Lung (tissue), 12 donors: ENCODE results near the gene NEAT1. TPM values are rescaled to one million over a fixed set of nuclear protein-coding genes. Genes with fewer than 3 reads are reported as not detected.
A peak's percentile ranks its signal among the peaks of the same experiment; 100 is the strongest.

Experiments used
- ATAC-seq: fragments of 200-7000 bp; cut with Tn5 transposase; one replicate; pipeline ENCODE4 v1.9.1; 2020; ENCODE audit warnings: moderate number of reproducible peaks; ENCODE audit not compliant: insufficient read depth, low FRiP score
- DNase-seq, 3 donors: peaks; one replicate each; pipeline ENCODE4 v3.0.0-alpha.2; 2013 to 2017
- H3K27ac ChIP-seq, 2 donors: one replicate each; pipeline ENCODE4 v1.5.1; 2013; ENCODE audit warnings: mild to moderate bottlenecking in 2 of 2, moderate library complexity in 2 of 2, control low read depth in 1 of 2, inconsistent platforms in 1 of 2, low read depth in 1 of 2, low read length in 1 of 2
- H3K27me3 ChIP-seq, 3 donors: one replicate each; pipeline ENCODE4 v1.5.1; 2013; ENCODE audit warnings: low read length in 2 of 3; ENCODE audit not compliant: control insufficient read depth in 3 of 3, insufficient read depth in 3 of 3
- H3K36me3 ChIP-seq, 4 donors: one replicate each; pipeline ENCODE4 v1.5.1; 2013; ENCODE audit warnings: low read length in 4 of 4, mild to moderate bottlenecking in 1 of 4, moderate library complexity in 1 of 4; ENCODE audit not compliant: control insufficient read depth in 4 of 4, insufficient read depth in 4 of 4
- H3K4me1 ChIP-seq, 5 donors: one replicate each; pipeline ENCODE4 v1.5.1; 2013; ENCODE audit warnings: low read length in 5 of 5, mild to moderate bottlenecking in 2 of 5, moderate library complexity in 1 of 5; ENCODE audit not compliant: control insufficient read depth in 5 of 5, insufficient read depth in 5 of 5
- H3K4me3 ChIP-seq: one replicate; pipeline ENCODE4 v1.5.1; 2013; ENCODE audit warnings: mild to moderate bottlenecking, control low read depth, moderate library complexity
- H3K9ac ChIP-seq, 2 donors: one replicate each; pipeline ENCODE4 v1.5.1; 2013; ENCODE audit warnings: low read length in 2 of 2, control low read depth in 1 of 2; ENCODE audit not compliant: insufficient read depth in 1 of 2
- H3K9me3 ChIP-seq, 4 donors: one replicate each; pipeline ENCODE4 v1.5.1; 2013; ENCODE audit warnings: low read length in 3 of 4, mild to moderate bottlenecking in 1 of 4, moderate library complexity in 1 of 4; ENCODE audit not compliant: control insufficient read depth in 4 of 4, insufficient read depth in 3 of 4
- CTCF ChIP-seq: IDR thresholded peaks from 2 replicates; pipeline ENCODE4 v1.5.1; 2012; ENCODE audit warnings: mild to moderate bottlenecking; ENCODE audit errors: control extremely low read depth, extremely low read depth
- WGBS, 2 donors: extraction: QIAGEN DNeasy Blood & Tissue Kit; methylation state at CpG; one replicate each; pipeline ENCODE4 v1.1.7; 2013; 5-methylcytosine and 5-hydroxymethylcytosine counted together
- polyA plus RNA-seq, 2 donors: library from polyadenylated mRNA; stranded (reverse); fragments of 200-250 nt; gene quantifications; one replicate each; pipeline ENCODE4 v1.2.1, GENCODE V29; 2013
- total RNA-seq, 2 donors: library from RNA; depleted of rRNA in 1 of 2; stranded (reverse); fragments of >200 nt in 1 of 2; gene quantifications; one replicate each; pipeline ENCODE4 v1.2.1, GENCODE V29; 2014 to 2021
- donor health status: control.
- donor health status: control.
- donor health status: Bipolar disorder and iron deficiency.
- donor health status: healthy.
- donor health status: DM: yes; HTN: yes; CAD: no.

The NEAT1 gene
- total and polyA plus RNA-seq, 4 donors: 481 to 1,176 (median 715) TPM

DNA sequence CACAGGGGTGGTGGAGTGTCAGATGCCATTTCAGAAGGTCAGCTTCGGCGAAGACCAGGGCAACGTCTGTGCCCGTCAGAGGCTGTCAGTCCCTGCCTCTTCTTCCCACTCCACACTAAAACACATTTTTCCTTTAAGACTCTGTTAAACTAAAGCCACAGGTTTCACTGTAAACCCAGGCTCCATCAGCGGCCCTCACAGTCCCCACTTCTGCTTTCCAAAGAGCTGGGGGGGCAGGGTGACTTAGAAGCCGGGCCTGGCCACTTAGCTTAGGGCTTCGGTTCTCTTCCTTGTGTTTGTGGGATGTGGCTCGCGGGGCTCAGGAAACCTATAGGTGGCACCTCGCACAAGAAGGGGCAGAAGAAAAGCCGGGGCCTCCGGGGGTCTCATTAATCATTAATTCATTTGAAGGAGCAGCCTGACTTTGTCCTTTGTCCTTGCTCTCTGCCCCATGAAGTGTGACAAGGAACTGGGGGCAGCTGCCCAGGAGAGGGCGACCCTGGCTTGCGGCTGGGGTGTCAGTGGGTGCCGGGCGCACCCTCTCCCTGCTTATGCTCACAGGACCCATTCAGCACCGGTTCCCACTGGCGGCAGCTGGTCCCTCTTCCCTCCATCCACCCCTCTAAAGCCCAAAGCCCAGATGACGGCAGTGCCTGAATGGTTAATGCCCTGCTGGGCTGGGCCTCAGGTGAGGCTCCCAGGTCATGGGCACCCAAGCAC, 44.2 kb upstream of the NEAT1 start:
- H3K4me3 ChIP-seq: no peak overlapping the region
- H3K27ac ChIP-seq: no peak overlapping the region
- DNase-seq (peak in 1 of 3 donors; percentile 53), ATAC-seq (no peak)
- no peaks in the 10 kb centered on the region for H3K36me3 ChIP-seq
- 53 to 71% methylated on average over 19 of the region's 19 CpGs for WGBS, 2 donors
- no peaks in the 10 kb centered on the region for H3K27me3 ChIP-seq
- no peak overlapping the region for H3K9ac ChIP-seq
- peaks cover 0 to 21% (median 9%) of the 10 kb centered on the region in 5 donors for H3K4me1 ChIP-seq
- no peak for TF ChIP-seq CTCF
- H3K9me3 ChIP-seq: no peaks in the 10 kb centered on the region

DNA sequence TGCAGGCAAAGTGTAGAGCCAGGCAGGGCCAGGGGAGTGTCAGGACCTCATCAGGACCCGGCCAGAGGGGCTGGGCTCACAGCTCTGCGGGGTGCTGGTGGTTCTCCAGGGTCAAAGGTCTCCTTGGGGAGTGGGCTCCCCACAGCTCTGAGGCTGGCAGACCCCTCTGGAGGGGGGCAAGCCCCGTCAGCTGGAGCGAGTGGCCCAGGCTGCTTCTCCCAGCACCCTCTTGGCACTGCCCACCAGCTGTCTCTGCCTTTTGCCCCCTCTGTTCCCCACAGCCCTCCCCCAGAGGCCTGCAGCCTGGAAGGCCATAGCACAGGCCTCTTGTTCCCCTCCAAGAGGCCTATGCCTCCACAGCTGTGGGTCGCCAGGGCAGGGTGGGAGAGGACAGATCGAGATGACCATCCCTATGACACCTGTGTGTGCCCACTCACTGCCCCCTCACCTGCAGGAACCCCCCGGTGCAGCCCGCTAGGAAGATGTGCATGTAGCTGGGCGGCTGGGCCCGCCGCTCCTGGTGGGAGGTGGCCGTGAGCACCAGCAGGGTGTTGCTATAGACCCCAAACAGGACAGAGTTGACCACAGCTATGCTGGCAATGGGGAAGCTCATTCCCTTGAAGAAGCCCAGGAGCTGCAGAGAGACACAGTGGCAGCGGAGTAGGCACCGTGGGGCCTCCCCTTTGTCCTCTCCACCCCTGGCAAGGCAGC, 43.5 kb upstream of the NEAT1 start:
- H3K4me1 ChIP-seq: peaks cover 0 to 21% (median 12%) of the 10 kb centered on the region in 5 donors
- no peaks in the 10 kb centered on the region for H3K9me3 ChIP-seq
- H3K9ac ChIP-seq: no peak overlapping the region
- H3K27ac ChIP-seq: no peak overlapping the region
- no peak for ATAC-seq
- DNase-seq: no peak
- no peaks in the 10 kb centered on the region for H3K27me3 ChIP-seq
- 93 to 94% methylated on average over 14 of the region's 14 CpGs for WGBS, 2 donors
- no peak overlapping the region for H3K4me3 ChIP-seq
- no peaks in the 10 kb centered on the region for H3K36me3 ChIP-seq
- TF ChIP-seq CTCF: no peak

GRCh38 chr11:65379698-65380459, 42.7 kb upstream of the NEAT1 start:
- Histone ChIP-seq H3K9me3 (no peaks in the 10 kb centered on the region), H3K27me3 (no peaks in the 10 kb centered on the region), H3K36me3 (no peaks in the 10 kb centered on the region), H3K27ac (no peak overlapping the region), H3K9ac (no peak overlapping the region), H3K4me1 (peaks cover 0 to 21% (median 14%) of the 10 kb centered on the region in 5 donors), H3K4me3 (no peak overlapping the region)
- DNase-seq (no peak), ATAC-seq (no peak)
- WGBS, 2 donors: 84 to 85% methylated on average over 13 of the region's 13 CpGs
- TF ChIP-seq CTCF: no peak
